ENCODE results near the gene SLC2A4RG.

Gene SLC2A4RG

GRCh38 chr20:63785691-63786131, 46.1 kb downstream of the SLC2A4RG start:
- TF ChIP-seq CTCF (IDR thresholded peaks at IDR 0.05; ENCODE audit: insufficient read depth, low read depth, low read length, missing control alignments): no peak
- H3K4me3 ChIP-seq (ENCODE audit: low read depth, low read length): no peak overlapping the region
- DNase-seq (ENCODE audit: low read depth): no peak

GRCh38 chr20:63787302-63787701, 47.7 kb downstream of the SLC2A4RG start:
- TF ChIP-seq CTCF (IDR thresholded peaks at IDR 0.05; ENCODE audit: insufficient read depth, low read depth, low read length, missing control alignments): no peak
- no peak overlapping the region for H3K4me3 ChIP-seq (ENCODE audit: low read depth, low read length)
- DNase-seq (ENCODE audit: low read depth): no peak

- TF ChIP-seq CTCF (IDR thresholded peaks at IDR 0.05; ENCODE audit: insufficient read depth, low read depth, low read length, missing control alignments): no peak
- H3K4me3 ChIP-seq (ENCODE audit: low read depth, low read length): no peak overlapping the region
- DNase-seq (ENCODE audit: low read depth): no peak
These were observed 48.2 kb downstream of the SLC2A4RG start for GRCh38 chr20:63787749-63788148.

- DNase-seq (ENCODE audit: low read depth): no peak
- no peak overlapping the region for H3K4me3 ChIP-seq (ENCODE audit: low read depth, low read length)
- TF ChIP-seq CTCF (IDR thresholded peaks at IDR 0.05; ENCODE audit: insufficient read depth, low read depth, low read length, missing control alignments): no peak
These were observed 50.4 kb downstream of the SLC2A4RG start for GRCh38 chr20:63789836-63790571.

GRCh38 chr20:63790572-63791168, 51.1 kb downstream of the SLC2A4RG start:
- no peak for TF ChIP-seq CTCF (IDR thresholded peaks at IDR 0.05; ENCODE audit: insufficient read depth, low read depth, low read length, missing control alignments)
- no peak for DNase-seq (ENCODE audit: low read depth)
- H3K4me3 ChIP-seq (ENCODE audit: low read depth, low read length): no peak overlapping the region

- DNase-seq (ENCODE audit: low read depth): no peak
- no peak for TF ChIP-seq CTCF (IDR thresholded peaks at IDR 0.05; ENCODE audit: insufficient read depth, low read depth, low read length, missing control alignments)
- no peak overlapping the region for H3K4me3 ChIP-seq (ENCODE audit: low read depth, low read length)
These were observed 52.1 kb downstream of the SLC2A4RG start for GRCh38 chr20:63791497-63792156.

All from GM12865 (cell line).